Measurements from ENCODE around the gene MAPK7. TPM values are rescaled to one million over a fixed set of nuclear protein-coding genes. Genes with fewer than 3 reads are reported as not detected.

MAPK7 gene
- polyA plus RNA-seq, 1 of the 3 experiments (the other 2 are of a cell fraction), result 19.1 TPM

DNA sequence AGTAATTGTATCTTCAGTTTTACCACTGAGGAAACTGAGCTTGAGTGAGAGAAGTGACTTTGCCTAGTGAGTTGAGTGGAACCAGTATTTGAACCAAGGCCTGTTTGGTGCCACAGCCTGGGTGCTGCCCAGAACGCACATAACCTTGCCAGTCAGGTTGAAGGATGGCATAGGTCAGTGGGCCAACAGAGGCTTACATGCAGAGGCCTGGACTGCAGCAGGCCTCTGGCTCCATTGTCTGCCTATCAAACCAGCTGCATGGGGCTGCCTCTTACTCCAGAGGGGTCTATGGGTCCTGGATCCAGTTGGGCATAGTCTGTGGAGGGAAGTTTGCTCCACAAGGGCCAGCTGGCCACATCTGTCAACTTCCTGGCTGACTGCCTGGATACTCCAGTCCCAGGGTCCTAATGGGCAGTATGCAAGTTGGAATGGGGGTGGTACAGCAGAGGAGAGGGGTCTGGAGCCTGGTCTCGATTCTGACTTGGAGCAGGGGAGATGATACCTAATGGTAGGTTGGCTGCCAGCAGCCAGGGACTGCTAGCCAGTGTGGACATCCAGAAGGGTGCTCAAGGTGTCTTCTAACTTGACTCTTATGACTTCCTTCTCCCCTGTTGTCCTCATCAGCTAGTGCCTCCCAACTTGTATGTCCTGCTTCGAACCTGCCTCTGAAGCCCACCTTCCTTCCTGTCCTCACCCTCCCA is 21.6 kb downstream of the MAPK7 start:
- Histone ChIP-seq H3K9me3 (no peaks in the 10 kb centered on the region), H3K4me3 (ENCODE audit: low read depth in 2 of 2, low read length in 1 of 2) (no peak overlapping the region), H3K27ac (ENCODE audit: low read depth in 2 of 2, low read length in 1 of 2) (no peak overlapping the region), H3K4me1 (ENCODE audit: control insufficient read depth in 1 of 2, insufficient read depth in 2 of 2, low read depth in 1 of 2, low read length in 1 of 2) (peaks cover 13 to 35% of the 10 kb centered on the region in 2 experiments; a peak in 3 of 4 replicates), H2AFZ (ENCODE audit: low read depth) (no peak overlapping the region), H4K20me1 (ENCODE audit: insufficient read depth) (no peaks in the 10 kb centered on the region), H3K36me3 (replicated peaks in 1 of 2; ENCODE audit: control insufficient read depth in 1 of 2, insufficient read depth in 2 of 2, low read length in 1 of 2) (no peaks in the 10 kb centered on the region), H3K79me2 (ENCODE audit: insufficient read depth) (no peaks in the 10 kb centered on the region), H3K9me2 (no peaks in the 10 kb centered on the region), H3F3A (replicated peaks; ENCODE audit: insufficient read depth) (no peaks in the 10 kb centered on the region), H3K27me3 (ENCODE audit: insufficient read depth) (no peaks in the 10 kb centered on the region), H3K4me2 (no peak overlapping the region), H3K9ac (no peak overlapping the region)
- ChIA-PET CTCF (interaction anchor here (0.9 to 3.6 kb wide), 4 partner anchors 12 to 47 kb away, joined by 3 to 16 read pairs (median 4); partner anchors contain the start of genes B9D1, MAPK7 and RNF112), POLR2A (interaction anchor here (1.0 to 1.3 kb wide), 2 partner anchors 11 to 22 kb away, joined by 3 to 5 read pairs; partner anchors contain the start of gene MAPK7)
- no peak for TF ChIP-seq RXRA (IDR thresholded peaks at IDR 0.05; ENCODE audit: borderline replicate concordance, low read depth)
- no peak for TF ChIP-seq EP300 (IDR thresholded peaks at IDR 0.05; ENCODE audit: borderline replicate concordance in 1 of 2, low read depth in 1 of 2, low read length in 1 of 2)
- no peak for TF ChIP-seq CHD2 (IDR thresholded peaks at IDR 0.05; ENCODE audit: low read length, partially characterized antibody)
- TF ChIP-seq, protein P1, sequence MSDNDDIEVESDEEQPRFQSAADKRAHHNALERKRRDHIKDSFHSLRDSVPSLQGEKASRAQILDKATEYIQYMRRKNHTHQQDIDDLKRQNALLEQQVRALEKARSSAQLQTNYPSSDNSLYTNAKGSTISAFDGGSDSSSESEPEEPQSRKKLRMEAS (IDR thresholded peaks at IDR 0.05; ENCODE audit: low read depth), result no peak
- no peak for TF ChIP-seq SIN3A (IDR thresholded peaks at IDR 0.05; ENCODE audit: borderline replicate concordance, low read depth, low read length)
- TF ChIP-seq, protein P2, sequence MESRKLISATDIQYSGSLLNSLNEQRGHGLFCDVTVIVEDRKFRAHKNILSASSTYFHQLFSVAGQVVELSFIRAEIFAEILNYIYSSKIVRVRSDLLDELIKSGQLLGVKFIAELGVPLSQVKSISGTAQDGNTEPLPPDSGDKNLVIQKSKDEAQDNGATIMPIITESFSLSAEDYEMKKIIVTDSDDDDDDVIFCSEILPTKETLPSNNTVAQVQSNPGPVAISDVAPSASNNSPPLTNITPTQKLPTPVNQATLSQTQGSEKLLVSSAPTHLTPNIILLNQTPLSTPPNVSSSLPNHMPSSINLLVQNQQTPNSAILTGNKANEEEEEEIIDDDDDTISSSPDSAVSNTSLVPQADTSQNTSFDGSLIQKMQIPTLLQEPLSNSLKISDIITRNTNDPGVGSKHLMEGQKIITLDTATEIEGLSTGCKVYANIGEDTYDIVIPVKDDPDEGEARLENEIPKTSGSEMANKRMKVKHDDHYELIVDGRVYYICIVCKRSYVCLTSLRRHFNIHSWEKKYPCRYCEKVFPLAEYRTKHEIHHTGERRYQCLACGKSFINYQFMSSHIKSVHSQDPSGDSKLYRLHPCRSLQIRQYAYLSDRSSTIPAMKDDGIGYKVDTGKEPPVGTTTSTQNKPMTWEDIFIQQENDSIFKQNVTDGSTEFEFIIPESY (IDR thresholded peaks at IDR 0.05; ENCODE audit: borderline replicate concordance, low read depth), result no peak
- TF ChIP-seq FOXJ3 (CRISPR knock-in tag; IDR thresholded peaks at IDR 0.05), result no peak
- no peak for TF ChIP-seq ELF1 (IDR thresholded peaks at IDR 0.05)
- no peak for TF ChIP-seq MEF2A (IDR thresholded peaks at IDR 0.05; ENCODE audit: borderline replicate concordance, low read depth)
- TF ChIP-seq FOSL2 (IDR thresholded peaks at IDR 0.05; ENCODE audit: borderline replicate concordance, low read depth), result no peak
- no peak for TF ChIP-seq SMC3 (IDR thresholded peaks at IDR 0.05; ENCODE audit: low read depth, low read length)
- TF ChIP-seq GATA2 (CRISPR knock-in tag; IDR thresholded peaks at IDR 0.05), result no peak
- TF ChIP-seq, protein P3, sequence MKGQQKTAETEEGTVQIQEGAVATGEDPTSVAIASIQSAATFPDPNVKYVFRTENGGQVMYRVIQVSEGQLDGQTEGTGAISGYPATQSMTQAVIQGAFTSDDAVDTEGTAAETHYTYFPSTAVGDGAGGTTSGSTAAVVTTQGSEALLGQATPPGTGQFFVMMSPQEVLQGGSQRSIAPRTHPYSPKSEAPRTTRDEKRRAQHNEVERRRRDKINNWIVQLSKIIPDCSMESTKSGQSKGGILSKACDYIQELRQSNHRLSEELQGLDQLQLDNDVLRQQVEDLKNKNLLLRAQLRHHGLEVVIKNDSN (IDR thresholded peaks at IDR 0.05; ENCODE audit: borderline replicate concordance, low read depth), result no peak
- no peak for TF ChIP-seq JUND (IDR thresholded peaks at IDR 0.05)
- 69% methylated on average over 3 of the region's 3 CpGs for WGBS (ENCODE audit: low lambda C conversion rate)
- DNase-seq, result no peak

All from SK-N-SH (cell line).